ENCODE measurements around the gene ATP10B.

The ATP10B gene

DNA sequence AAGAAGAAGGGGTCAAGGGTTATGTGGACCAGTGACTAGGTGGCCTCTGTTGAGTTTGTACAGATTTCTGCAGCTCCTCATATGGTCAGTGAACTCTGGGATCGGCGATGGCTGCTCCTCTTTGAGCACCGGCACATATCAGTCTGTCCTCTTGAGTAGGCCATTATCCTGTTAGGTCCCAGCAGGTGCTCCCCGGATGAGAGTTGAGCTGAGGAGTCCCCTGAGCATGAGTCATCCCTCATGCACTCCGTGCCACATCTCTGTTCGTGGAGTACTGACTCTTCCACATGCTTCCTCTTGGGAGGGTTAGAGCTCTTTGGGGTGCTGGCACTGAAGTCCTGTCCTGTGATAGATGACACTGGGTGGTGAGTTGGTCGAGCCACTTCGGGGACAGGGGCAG is 286.6 kb downstream of the ATP10B start:
- Mint-ChIP-seq H3K27me3 (no peaks in the 10 kb centered on the region), H3K4me1 (ENCODE audit: low read depth) (no peaks in the 10 kb centered on the region), H3K36me3 (no peaks in the 10 kb centered on the region), H3K4me3 (no peak overlapping the region), H3K27ac (no peak overlapping the region), H3K9me3 (ENCODE audit: low read depth) (no peaks in the 10 kb centered on the region)

DNA sequence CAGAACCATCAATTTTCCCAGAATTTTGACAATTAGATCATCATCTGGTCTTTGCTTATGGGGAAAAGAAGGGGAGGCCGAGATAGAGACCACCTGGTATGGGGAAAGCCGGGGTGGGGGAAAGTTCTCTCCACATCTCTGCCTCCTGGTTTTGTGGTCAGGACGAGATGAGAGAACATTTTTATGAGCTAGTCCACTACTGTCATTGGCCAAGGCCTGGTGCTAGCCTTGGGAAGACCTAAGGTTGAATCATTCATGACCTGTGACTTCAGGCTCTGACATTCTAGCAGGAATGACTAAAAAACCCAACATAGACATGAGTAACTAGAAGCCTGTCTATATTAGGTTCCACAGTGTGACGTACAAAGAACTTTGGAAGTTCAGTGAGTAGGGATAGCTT is 295.2 kb downstream of the ATP10B start:
- no peak overlapping the region for H3K4me3 Mint-ChIP-seq
- no peak overlapping the region for H3K27ac Mint-ChIP-seq
- no peaks in the 10 kb centered on the region for H3K36me3 Mint-ChIP-seq
- peaks cover under 1% of the 10 kb centered on the region for H3K27me3 Mint-ChIP-seq
- H3K9me3 Mint-ChIP-seq (ENCODE audit: low read depth), result no peaks in the 10 kb centered on the region
- H3K4me1 Mint-ChIP-seq (ENCODE audit: low read depth), result no peaks in the 10 kb centered on the region

DNA sequence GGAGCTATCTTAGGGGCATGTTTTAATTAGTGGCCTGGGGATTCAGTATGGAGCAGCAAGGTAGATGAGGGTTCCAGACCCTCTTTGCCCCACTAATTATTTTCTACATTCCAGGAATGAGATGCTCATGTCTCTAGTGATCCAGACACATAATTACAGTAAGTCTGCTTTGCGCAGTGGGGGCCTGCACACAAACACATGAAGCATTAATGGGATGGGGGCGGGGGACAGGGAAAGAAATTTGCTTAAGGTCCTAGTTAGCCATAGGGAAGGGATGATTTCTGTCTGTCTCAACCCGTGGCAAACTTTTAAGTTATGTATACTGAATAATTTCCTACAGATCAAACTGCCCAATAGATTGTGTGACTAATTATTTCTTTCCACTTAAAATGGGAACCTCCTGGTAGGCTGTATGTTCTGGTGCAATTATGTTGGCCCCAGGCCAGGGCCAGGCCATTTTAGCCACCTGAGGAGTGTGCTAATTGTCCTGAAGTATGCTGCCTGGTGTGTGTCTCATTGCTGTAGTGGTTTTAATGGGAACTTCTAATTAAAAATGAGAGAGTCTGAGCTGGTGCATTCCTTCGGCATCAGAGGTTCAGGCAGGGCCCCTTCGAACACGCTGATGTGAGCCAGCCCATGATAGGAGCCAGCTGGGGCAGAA is 295.9 kb downstream of the ATP10B start:
- H3K27ac Mint-ChIP-seq, result no peak overlapping the region

GRCh38 chr5:160555581-160555970 is 296.4 kb downstream of the ATP10B start:
- no peaks in the 10 kb centered on the region for H3K9me3 Mint-ChIP-seq (ENCODE audit: low read depth)

More for the DNA sequence above, 295.9 kb downstream of the ATP10B start:
- H3K4me1 Mint-ChIP-seq (ENCODE audit: low read depth), result no peaks in the 10 kb centered on the region
- no peaks in the 10 kb centered on the region for H3K36me3 Mint-ChIP-seq
- H3K4me3 Mint-ChIP-seq, result no peak overlapping the region
- no peaks in the 10 kb centered on the region for H3K9me3 Mint-ChIP-seq (ENCODE audit: low read depth)
- peaks cover 3% of the 10 kb centered on the region for H3K27me3 Mint-ChIP-seq

DNA sequence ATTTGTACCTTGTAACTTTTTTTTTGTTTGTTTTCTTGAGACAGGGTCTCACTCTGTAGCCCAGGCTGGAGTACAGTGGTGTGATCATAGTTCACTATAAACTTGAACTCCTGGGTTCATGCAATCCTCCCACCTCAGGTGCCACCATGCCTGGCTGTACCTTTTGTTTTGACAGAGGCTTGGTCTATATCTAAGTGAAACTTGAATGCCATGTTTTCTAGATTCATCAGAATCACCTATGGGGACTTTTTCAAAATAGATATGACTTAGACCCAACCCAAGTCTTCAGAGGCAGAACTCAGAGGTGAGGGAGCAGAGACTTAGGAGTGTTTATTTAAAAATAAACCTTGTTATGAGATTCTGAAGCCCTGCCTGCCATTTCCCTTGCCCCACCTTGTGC is 301.9 kb downstream of the ATP10B start:
- Mint-ChIP-seq H3K4me3 (no peak overlapping the region), H3K4me1 (ENCODE audit: low read depth) (peaks cover 4% of the 10 kb centered on the region), H3K27me3 (peaks cover 10% of the 10 kb centered on the region), H3K36me3 (no peaks in the 10 kb centered on the region), H3K9me3 (ENCODE audit: low read depth) (peaks cover 3% of the 10 kb centered on the region), H3K27ac (no peak overlapping the region)

More at GRCh38 chr5:160555581-160555970, 296.4 kb downstream of the ATP10B start:
- Mint-ChIP-seq H3K4me1 (ENCODE audit: low read depth) (no peaks in the 10 kb centered on the region), H3K36me3 (no peaks in the 10 kb centered on the region), H3K27me3 (peaks cover 3% of the 10 kb centered on the region), H3K4me3 (no peak overlapping the region), H3K27ac (no peak overlapping the region)

DNA sequence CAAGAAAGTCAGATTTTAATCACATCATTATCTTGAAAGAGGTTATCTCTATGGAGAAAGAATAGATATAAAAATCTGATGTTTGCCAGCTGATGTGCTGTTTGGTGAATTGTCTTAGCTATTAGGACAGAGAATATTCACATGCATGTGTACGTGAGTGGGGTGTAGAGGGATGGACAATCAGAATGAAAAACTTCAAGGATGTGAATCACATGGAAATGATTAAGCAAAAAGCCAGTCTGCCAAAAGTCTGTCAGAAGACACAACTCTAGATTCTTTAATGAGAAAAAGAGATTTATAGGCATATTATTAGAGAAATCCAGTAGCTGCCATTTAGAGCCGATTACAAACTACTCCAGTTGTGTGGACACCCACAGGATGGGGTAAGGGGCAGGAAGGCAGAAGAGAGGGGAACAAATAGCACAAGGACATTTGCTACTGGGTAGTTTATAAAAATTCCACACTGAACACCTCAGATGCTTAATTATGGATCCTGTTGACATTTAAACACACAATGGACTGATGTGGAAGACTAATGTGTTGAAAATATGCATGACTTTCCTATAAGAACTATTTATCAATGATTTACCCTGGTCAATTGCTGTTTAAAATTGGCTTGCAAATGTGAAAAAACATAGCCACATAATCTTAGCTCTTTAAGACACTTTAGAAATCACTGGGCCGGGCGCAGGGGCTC is 302.9 kb downstream of the ATP10B start:
- H3K4me1 Mint-ChIP-seq (ENCODE audit: low read depth), result peaks cover 4% of the 10 kb centered on the region
- H3K9me3 Mint-ChIP-seq (ENCODE audit: low read depth), result peaks cover 3% of the 10 kb centered on the region
- peaks cover 10% of the 10 kb centered on the region for H3K27me3 Mint-ChIP-seq
- H3K4me3 Mint-ChIP-seq, result no peak overlapping the region
- no peaks in the 10 kb centered on the region for H3K36me3 Mint-ChIP-seq
- no peak overlapping the region for H3K27ac Mint-ChIP-seq

DNA sequence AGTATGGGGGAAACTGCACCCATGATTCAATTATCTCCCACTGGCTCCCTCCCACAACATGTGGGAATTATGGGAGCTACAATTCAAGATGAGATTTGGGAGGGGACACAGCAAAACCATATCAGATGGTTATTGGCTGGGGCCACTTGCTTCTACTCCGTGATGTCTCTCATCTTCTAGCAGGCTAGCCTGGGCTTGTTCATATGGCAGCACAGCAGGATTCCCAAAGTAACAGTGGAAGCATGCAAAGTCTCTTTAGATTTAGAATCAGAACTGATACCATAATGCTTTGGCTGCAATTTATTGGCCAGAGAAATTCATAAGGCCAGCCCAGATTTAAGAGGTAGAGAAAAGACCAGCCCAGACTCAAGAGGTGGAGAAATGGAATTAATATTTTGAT is 304.1 kb downstream of the ATP10B start:
- no peak overlapping the region for H3K4me3 Mint-ChIP-seq
- no peak overlapping the region for H3K27ac Mint-ChIP-seq

GRCh38 chr5:160547061-160547460 is 304.9 kb downstream of the ATP10B start:
- Mint-ChIP-seq H3K4me3 (no peak overlapping the region), H3K27ac (peak overlapping the region; percentile 11), H3K27me3 (peaks cover 10% of the 10 kb centered on the region), H3K36me3 (no peaks in the 10 kb centered on the region), H3K9me3 (ENCODE audit: low read depth) (peaks cover 3% of the 10 kb centered on the region), H3K4me1 (ENCODE audit: low read depth) (peaks cover 16% of the 10 kb centered on the region)

More for the DNA sequence above, 304.1 kb downstream of the ATP10B start:
- peaks cover 3% of the 10 kb centered on the region for H3K9me3 Mint-ChIP-seq (ENCODE audit: low read depth)
- H3K4me1 Mint-ChIP-seq (ENCODE audit: low read depth), result peaks cover 11% of the 10 kb centered on the region
- H3K36me3 Mint-ChIP-seq, result no peaks in the 10 kb centered on the region
- H3K27me3 Mint-ChIP-seq, result peaks cover 10% of the 10 kb centered on the region

DNA sequence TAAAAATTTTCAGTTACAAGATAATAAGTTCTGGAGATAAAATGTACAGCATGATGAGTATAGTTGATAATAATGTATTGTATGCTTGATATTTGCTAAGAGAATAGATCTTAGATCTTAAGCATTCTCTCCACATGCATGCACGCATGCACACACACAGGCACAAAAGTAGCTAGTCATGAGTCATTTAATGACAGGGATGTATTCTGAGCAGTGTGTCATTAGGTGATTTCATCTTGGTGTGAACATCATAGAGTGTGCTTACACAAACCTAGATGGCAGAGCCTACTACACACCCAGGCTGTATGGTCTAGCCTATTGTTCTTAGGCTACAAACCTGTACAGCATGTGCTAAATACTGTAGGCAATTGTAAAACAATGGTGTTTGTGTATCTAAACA is 306.2 kb downstream of the ATP10B start:
- Mint-ChIP-seq H3K36me3 (no peaks in the 10 kb centered on the region), H3K4me3 (no peak overlapping the region), H3K4me1 (ENCODE audit: low read depth) (peaks cover 16% of the 10 kb centered on the region), H3K27ac (no peak overlapping the region), H3K27me3 (peaks cover 7% of the 10 kb centered on the region), H3K9me3 (ENCODE audit: low read depth) (peaks cover 3% of the 10 kb centered on the region)

DNA sequence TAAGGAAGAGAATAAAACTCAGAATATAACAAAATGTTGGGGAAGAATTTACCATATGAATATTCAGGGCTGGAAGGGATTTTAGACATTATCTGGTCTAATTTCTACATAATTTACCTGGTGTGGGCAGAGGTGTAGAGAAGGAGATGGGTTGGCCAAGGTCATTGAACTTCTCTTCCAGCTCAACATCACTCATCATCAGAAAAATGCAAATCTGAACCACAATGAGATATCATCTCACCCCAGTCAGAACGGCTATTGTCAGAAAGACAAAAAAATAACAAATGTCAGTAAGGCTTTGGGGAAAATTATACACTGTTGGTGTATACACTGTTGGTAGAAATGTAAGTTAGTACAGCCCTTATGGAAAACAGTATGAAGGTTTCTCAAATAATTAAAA is 308.6 kb downstream of the ATP10B start:
- peak overlapping the region; percentile 16 for H3K27ac Mint-ChIP-seq
- H3K4me1 Mint-ChIP-seq (ENCODE audit: low read depth), result peaks cover 19% of the 10 kb centered on the region
- H3K27me3 Mint-ChIP-seq, result peaks cover 3% of the 10 kb centered on the region
- H3K9me3 Mint-ChIP-seq (ENCODE audit: low read depth), result peaks cover 3% of the 10 kb centered on the region
- H3K36me3 Mint-ChIP-seq, result no peaks in the 10 kb centered on the region
- H3K4me3 Mint-ChIP-seq, result no peak overlapping the region

GRCh38 chr5:160542840-160543239 is 309.2 kb downstream of the ATP10B start:
- no peaks in the 10 kb centered on the region for H3K27me3 Mint-ChIP-seq
- peaks cover 21% of the 10 kb centered on the region for H3K4me1 Mint-ChIP-seq (ENCODE audit: low read depth)
- peaks cover 3% of the 10 kb centered on the region for H3K9me3 Mint-ChIP-seq (ENCODE audit: low read depth)
- no peak overlapping the region for H3K27ac Mint-ChIP-seq
- H3K36me3 Mint-ChIP-seq, result no peaks in the 10 kb centered on the region
- H3K4me3 Mint-ChIP-seq, result no peak overlapping the region

- Mint-ChIP-seq H3K4me1 (ENCODE audit: low read depth) (peaks cover 21% of the 10 kb centered on the region), H3K9me3 (ENCODE audit: low read depth) (peaks cover 3% of the 10 kb centered on the region), H3K27ac (no peak overlapping the region), H3K36me3 (no peaks in the 10 kb centered on the region), H3K4me3 (no peak overlapping the region), H3K27me3 (no peaks in the 10 kb centered on the region)
Measured at GRCh38 chr5:160542281-160542680, 309.7 kb downstream of the ATP10B start.

GRCh38 chr5:160539431-160539830 is 312.6 kb downstream of the ATP10B start:
- H3K36me3 Mint-ChIP-seq, result no peaks in the 10 kb centered on the region
- H3K4me1 Mint-ChIP-seq (ENCODE audit: low read depth), result peaks cover 17% of the 10 kb centered on the region
- H3K27ac Mint-ChIP-seq, result no peak overlapping the region
- no peaks in the 10 kb centered on the region for H3K9me3 Mint-ChIP-seq (ENCODE audit: low read depth)
- no peaks in the 10 kb centered on the region for H3K27me3 Mint-ChIP-seq
- no peak overlapping the region for H3K4me3 Mint-ChIP-seq

DNA sequence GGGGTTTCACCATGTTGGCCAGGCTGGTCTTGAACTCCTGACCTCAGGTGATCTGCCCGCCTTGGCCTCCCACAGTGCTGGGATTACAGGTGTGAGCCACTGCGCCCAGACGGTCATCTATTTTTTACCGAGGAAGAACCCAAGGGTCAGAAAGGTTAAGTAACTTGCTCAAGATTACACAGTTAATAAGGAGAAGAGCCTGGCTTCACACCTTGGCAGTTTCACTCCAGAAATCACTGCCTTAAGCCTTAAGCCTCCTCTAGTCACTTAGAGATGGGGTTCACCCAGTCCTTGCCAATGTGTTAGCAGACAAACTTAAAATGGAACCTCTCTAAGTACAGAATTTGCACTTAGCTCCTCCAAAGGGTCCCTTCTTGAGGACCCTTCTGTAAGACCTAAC is 314.1 kb downstream of the ATP10B start:
- Mint-ChIP-seq H3K4me3 (no peak overlapping the region), H3K27ac (no peak overlapping the region), H3K9me3 (ENCODE audit: low read depth) (no peaks in the 10 kb centered on the region), H3K36me3 (no peaks in the 10 kb centered on the region), H3K4me1 (ENCODE audit: low read depth) (peaks cover 11% of the 10 kb centered on the region), H3K27me3 (no peaks in the 10 kb centered on the region)

DNA sequence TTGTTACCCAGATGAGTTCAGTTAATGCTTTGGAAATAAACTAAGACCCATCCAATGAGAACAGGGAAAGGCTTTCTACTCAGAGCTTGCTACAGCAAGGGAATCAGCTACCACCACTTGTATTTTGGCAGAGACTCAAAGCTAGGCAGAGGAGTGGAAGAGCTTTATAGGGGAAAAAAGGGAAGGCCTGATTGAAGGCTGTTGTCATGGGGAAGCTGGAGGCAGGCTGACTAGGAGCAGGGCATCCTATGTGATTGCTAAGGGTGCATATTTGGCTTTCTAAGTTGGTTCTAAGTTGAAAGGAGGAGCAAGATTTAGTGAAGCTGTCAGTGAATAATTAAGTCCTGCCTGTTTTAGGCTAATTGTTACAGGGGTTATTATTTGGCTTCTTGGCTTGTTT is 314.9 kb downstream of the ATP10B start:
- H3K36me3 Mint-ChIP-seq, result no peaks in the 10 kb centered on the region
- no peak overlapping the region for H3K4me3 Mint-ChIP-seq
- H3K4me1 Mint-ChIP-seq (ENCODE audit: low read depth), result peaks cover 6% of the 10 kb centered on the region
- H3K27ac Mint-ChIP-seq, result no peak overlapping the region
- no peaks in the 10 kb centered on the region for H3K27me3 Mint-ChIP-seq
- H3K9me3 Mint-ChIP-seq (ENCODE audit: low read depth), result no peaks in the 10 kb centered on the region

GRCh38 chr5:160534914-160535313 is 317.1 kb downstream of the ATP10B start:
- Mint-ChIP-seq H3K36me3 (peaks cover under 1% of the 10 kb centered on the region), H3K9me3 (ENCODE audit: low read depth) (no peaks in the 10 kb centered on the region), H3K4me1 (ENCODE audit: low read depth) (peaks cover 5% of the 10 kb centered on the region), H3K4me3 (no peak overlapping the region), H3K27me3 (peaks cover under 1% of the 10 kb centered on the region), H3K27ac (no peak overlapping the region)

Measured in activated naive CD8-positive, alpha-beta T cell (primary cell).